Muscle layer of duodenum (tissue), 2 donors: ENCODE data around the gene DLG2.

ENCODE experiments used
- H3K27ac ChIP-seq: one replicate; pipeline ENCODE4 v1.7.0; 2013; ENCODE audit warnings: mild to moderate bottlenecking, low read length
- H3K27me3 ChIP-seq: one replicate; pipeline ENCODE4 v1.7.0; 2013; ENCODE audit warnings: low read depth, mild to moderate bottlenecking, control low read depth, low read length
- H3K36me3 ChIP-seq, 2 donors: one replicate each; pipeline ENCODE4 v1.7.0; 2013; ENCODE audit warnings: low read length in 2 of 2, control low read depth in 1 of 2, mild to moderate bottlenecking in 1 of 2; ENCODE audit not compliant: insufficient read depth in 2 of 2, control insufficient read depth in 1 of 2
- H3K4me1 ChIP-seq, 2 donors: one replicate each; pipeline ENCODE4 v1.7.0; 2013; ENCODE audit warnings: low read length in 2 of 2, mild to moderate bottlenecking in 2 of 2, control low read depth in 1 of 2, moderate library complexity in 1 of 2; ENCODE audit not compliant: insufficient read depth in 2 of 2, control insufficient read depth in 1 of 2
- H3K4me3 ChIP-seq, 2 donors: one replicate each; pipeline ENCODE4 v1.7.0; 2013; ENCODE audit warnings: low read length in 2 of 2, low read depth in 1 of 2, mild to moderate bottlenecking in 1 of 2
- H3K9me3 ChIP-seq, 2 donors: one replicate each; pipeline ENCODE4 v1.7.0; 2013; ENCODE audit warnings: low read length in 2 of 2, control low read depth in 1 of 2, mild to moderate bottlenecking in 1 of 2; ENCODE audit not compliant: control insufficient read depth in 1 of 2
- donor health status: healthy.

DLG2 gene

DNA sequence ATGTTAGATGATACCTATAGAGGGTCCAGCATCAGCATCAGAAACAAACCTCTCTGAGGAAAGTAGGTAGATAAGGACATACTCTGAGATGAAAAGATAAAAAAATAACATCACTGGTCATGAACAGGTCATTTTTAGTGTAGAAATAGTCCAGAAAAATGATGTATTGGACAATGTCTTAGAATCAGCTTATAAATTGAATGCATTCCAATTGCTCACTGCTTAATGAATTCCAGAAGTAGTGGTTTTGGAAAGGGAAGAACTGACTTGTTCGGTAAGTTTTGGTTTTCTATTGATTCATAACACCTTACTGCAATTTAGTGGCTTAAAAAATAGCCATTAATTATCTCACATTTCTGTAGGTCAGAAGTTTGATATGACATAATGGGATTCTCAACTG is 1411.5 kb downstream of the DLG2 start:
- Histone ChIP-seq H3K27ac (no peak overlapping the region), H3K36me3 (no peaks in the 10 kb centered on the region), H3K4me3 (no peak overlapping the region), H3K4me1 (peaks cover 0 to 3% of the 10 kb centered on the region in 2 donors), H3K27me3 (no peaks in the 10 kb centered on the region), H3K9me3 (no peaks in the 10 kb centered on the region)

DNA sequence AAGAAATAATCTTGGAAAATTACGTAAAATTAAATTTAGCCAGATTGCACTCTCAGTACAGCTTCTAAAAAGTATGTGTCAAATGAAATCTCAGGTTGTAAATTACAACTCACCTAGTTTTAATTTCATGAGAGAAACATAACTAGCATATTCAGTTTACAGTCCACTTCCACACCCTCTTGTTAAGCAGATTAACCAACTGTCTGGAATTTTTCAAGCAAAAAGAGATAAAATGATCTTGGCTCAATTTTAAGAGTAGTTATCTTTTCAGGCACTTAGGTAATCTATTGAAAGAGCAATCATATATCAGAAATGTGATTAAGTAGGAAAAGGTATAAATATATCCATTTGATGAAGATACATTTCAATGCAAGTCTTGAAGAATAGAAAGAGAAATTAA is 1412.6 kb downstream of the DLG2 start:
- no peak overlapping the region for H3K4me3 ChIP-seq
- H3K36me3 ChIP-seq = no peaks in the 10 kb centered on the region

DNA sequence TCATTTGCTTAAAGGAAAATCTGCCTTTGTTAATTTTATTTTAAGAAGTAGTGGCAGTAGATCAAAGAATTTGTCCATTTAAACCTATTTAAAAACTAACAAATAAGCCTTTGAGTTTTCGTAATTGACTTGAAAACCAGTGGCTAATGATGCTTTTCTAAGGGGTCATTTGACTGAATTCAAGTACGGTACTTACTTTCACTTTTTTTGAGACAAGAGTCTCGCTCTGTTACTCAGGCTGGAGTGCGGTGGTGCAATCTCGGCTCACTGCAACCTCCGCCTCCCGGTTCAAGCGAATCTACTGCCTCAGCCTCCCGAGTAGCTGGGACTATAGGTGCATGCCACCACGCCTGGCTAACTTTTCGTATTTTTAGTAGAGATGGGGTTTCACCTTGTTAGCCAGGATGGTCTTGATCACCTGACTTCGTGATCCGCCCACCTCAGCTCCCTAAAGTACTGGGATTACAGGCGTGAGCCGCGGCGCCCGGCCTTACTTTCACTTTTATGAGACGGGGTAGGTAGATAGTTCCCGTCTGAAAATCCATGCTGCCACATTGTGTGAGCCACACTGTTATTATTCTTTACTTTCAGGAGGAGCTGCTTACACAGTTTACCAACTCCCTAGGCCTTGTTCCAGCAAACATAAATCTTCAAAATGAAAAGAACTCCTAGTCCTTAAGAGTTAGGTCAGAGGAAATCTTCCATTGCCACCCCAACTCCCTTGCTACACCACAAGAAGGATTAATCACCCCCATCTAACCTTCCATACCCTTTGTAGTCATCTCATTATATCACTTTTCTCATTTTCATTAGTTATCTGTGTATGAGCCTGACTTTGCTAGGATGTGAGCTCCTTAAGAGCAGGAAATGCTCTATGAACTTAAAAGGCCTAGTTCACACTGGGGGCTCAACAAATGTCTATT is 1414.4 kb downstream of the DLG2 start:
- Histone ChIP-seq H3K36me3 (no peaks in the 10 kb centered on the region), H3K27ac (no peak overlapping the region), H3K9me3 (peaks cover 0 to 2% of the 10 kb centered on the region in 2 donors), H3K4me3 (no peak overlapping the region), H3K27me3 (no peaks in the 10 kb centered on the region), H3K4me1 (peaks cover 0 to 3% of the 10 kb centered on the region in 2 donors)

More for the DNA sequence above, 1412.6 kb downstream of the DLG2 start:
- H3K9me3 ChIP-seq = peaks cover 0 to 2% of the 10 kb centered on the region in 2 donors
- no peaks in the 10 kb centered on the region for H3K27me3 ChIP-seq
- H3K27ac ChIP-seq = no peak overlapping the region
- peaks cover 0 to 3% of the 10 kb centered on the region in 2 donors for H3K4me1 ChIP-seq

DNA sequence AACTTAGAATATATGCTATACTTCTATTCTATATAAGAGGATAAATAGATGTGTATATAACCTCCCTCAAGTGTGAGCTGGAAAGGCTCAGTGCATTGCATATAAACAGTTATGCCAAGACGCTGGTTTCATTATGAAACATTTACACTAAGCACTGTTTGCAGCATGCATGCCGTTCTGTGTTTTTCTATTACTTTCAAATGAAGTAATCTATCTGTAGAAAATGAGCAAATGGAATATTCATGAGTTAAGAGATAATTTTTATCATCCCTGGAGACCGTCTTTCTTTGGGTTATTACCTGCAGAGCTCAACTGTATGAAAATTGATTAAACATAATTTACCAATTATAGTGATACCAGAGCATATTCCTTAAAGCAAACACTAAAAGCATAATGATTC is 1415.2 kb downstream of the DLG2 start:
- H3K36me3 ChIP-seq = no peaks in the 10 kb centered on the region
- no peak overlapping the region for H3K4me3 ChIP-seq
- no peaks in the 10 kb centered on the region for H3K27me3 ChIP-seq
- H3K27ac ChIP-seq = no peak overlapping the region
- peaks cover 0 to 2% of the 10 kb centered on the region in 2 donors for H3K9me3 ChIP-seq
- H3K4me1 ChIP-seq = peaks cover 0 to 3% of the 10 kb centered on the region in 2 donors

DNA sequence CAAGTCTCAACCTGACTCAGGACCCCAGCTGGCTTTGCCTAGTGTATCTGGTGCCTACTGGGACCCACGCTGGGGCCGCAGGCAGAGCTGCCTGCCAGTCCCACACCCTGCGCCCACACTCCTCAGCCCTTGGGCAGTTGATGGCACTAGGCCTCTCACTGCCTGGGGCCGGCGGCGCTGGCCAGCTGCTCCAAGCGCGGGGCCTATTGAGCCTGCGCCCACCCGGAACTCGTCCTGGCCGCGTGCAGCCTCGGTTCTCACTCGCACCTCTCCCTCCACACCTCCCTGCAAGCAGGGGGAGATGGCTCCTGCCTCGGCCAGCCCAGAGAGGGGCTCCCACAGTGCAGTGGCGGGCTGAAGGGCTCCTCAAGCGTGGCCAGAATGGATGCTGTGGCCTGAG is 1432.4 kb downstream of the DLG2 start:
- Histone ChIP-seq H3K9me3 (no peaks in the 10 kb centered on the region), H3K4me3 (no peak overlapping the region), H3K4me1 (no peaks in the 10 kb centered on the region), H3K36me3 (no peaks in the 10 kb centered on the region), H3K27ac (no peak overlapping the region), H3K27me3 (no peaks in the 10 kb centered on the region)

DNA sequence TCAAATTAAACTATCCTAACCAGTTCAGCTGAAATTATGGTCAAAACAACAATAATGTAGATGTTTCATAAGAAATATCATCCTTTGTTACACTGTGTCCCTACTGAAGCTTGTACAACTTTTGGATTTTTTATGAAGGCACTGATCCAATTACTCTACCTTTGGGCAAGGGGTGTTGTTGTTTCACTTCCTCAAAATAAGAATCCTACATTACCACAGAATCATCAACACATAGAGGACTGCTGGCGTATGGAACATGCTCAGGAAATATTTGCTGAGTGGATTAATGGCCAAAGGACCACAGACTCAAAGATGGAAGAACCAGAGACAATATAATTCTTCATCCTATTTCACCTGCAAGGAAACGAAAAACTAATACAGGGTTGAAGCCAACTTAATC is 1433.4 kb downstream of the DLG2 start:
- no peak overlapping the region for H3K27ac ChIP-seq
- H3K9me3 ChIP-seq = no peaks in the 10 kb centered on the region
- no peaks in the 10 kb centered on the region for H3K27me3 ChIP-seq
- no peaks in the 10 kb centered on the region for H3K36me3 ChIP-seq
- H3K4me3 ChIP-seq = no peak overlapping the region
- peaks cover 0 to 2% of the 10 kb centered on the region in 2 donors for H3K4me1 ChIP-seq

DNA sequence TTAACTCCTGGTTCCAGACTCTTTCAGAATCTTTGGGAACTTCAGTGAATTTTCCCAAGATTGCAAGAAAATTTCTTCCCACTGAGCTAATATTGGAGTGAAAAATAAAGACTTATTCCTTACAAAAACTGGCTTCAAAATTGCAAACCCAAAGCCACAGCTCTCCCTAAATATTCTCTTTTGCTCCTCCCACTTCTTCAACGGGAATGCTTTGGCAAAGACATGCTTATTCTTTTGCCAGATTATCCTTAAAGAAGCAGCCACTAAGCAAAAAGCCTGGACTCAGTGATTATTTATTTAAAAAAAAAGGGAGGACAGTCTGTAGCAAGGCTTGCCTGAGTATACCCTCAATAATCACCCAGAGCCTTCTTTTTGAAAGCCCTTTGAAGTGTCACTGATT is 1438.6 kb downstream of the DLG2 start:
- Histone ChIP-seq H3K27me3 (no peaks in the 10 kb centered on the region), H3K4me3 (no peak overlapping the region), H3K36me3 (no peaks in the 10 kb centered on the region), H3K9me3 (no peaks in the 10 kb centered on the region), H3K27ac (no peak overlapping the region), H3K4me1 (peaks cover 0 to 4% of the 10 kb centered on the region in 2 donors)

DNA sequence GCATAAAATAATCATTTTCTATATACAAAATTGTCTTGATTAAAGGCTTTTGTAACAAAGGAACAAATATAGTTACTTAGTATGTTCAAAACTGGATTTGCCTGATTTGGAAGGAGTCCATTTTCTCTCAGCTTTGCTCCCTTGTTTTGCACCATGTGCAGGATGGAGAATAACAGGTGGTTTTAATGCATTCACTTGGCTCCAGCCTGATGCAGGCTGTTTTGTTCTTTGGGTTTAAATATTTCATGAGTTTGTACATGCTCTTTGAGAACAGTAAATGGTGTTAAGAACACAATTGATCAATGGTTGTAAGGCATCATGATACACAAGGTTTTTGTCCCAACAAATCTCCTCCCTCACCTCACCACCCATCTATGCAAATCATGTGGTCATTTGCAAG is 1454.1 kb downstream of the DLG2 start:
- Histone ChIP-seq H3K4me1 (no peaks in the 10 kb centered on the region), H3K27ac (no peak overlapping the region), H3K9me3 (no peaks in the 10 kb centered on the region), H3K27me3 (no peaks in the 10 kb centered on the region), H3K36me3 (no peaks in the 10 kb centered on the region), H3K4me3 (no peak overlapping the region)

DNA sequence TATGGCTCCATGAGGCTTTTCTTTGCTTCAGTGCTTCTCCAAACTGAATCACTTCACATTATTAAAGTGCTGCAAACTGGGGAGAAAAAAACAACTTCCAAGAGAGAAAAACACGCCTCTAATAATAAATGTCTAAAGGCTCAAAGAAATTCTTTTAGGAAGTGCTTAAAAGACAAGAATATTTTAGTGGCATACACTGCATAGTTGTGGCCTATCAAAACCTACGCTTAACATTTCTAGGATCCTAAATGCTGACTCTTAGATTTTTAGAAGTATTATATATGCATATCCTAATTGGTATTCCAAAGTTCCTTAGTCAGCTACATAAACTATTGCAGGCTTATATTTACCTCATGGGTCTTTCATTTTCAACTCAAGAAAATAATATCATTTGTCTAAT is 1462.0 kb downstream of the DLG2 start:
- H3K36me3 ChIP-seq = no peaks in the 10 kb centered on the region
- H3K9me3 ChIP-seq = no peaks in the 10 kb centered on the region
- no peaks in the 10 kb centered on the region for H3K27me3 ChIP-seq
- no peak overlapping the region for H3K27ac ChIP-seq
- H3K4me3 ChIP-seq = no peak overlapping the region
- no peaks in the 10 kb centered on the region for H3K4me1 ChIP-seq

DNA sequence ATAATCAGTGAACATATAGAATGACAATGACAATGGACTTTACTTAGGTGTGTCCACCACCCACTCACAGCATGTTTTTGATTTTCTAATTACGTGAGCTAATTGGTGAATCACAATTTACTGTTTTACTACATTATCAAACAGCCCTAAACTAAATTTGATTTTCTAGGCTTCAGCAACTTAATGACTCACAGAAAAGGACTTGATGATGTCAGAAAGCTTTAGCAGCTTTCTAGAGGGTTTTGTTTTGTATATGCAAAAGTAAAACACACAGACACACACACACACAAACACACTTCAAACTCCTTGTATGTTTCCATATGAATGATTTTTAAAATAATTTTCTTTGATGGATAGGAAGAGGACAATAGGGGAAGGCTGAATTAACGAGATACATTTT is 1462.4 kb downstream of the DLG2 start:
- Histone ChIP-seq H3K4me1 (no peaks in the 10 kb centered on the region), H3K36me3 (no peaks in the 10 kb centered on the region), H3K27me3 (no peaks in the 10 kb centered on the region), H3K4me3 (no peak overlapping the region), H3K27ac (no peak overlapping the region), H3K9me3 (no peaks in the 10 kb centered on the region)

DNA sequence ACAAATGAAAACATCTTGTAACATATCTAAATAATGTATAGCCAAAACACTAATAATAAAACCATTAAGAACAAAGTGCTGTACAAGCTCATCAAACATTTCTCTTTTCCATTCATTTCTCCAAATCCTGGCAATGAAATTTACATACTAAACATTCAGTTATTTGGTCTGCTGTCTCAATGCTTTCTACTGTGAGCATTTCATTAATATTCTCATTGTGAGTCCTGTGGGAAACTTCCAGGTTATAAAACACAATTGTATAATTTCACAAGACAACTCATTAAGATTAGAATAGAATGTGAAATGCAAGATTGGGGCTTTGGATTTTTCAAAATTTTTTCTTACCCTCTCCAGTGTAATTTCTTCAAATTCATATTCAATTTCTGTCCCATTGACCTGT is 1464.0 kb downstream of the DLG2 start:
- Histone ChIP-seq H3K36me3 (no peaks in the 10 kb centered on the region), H3K27ac (no peak overlapping the region), H3K4me3 (no peak overlapping the region)

DNA sequence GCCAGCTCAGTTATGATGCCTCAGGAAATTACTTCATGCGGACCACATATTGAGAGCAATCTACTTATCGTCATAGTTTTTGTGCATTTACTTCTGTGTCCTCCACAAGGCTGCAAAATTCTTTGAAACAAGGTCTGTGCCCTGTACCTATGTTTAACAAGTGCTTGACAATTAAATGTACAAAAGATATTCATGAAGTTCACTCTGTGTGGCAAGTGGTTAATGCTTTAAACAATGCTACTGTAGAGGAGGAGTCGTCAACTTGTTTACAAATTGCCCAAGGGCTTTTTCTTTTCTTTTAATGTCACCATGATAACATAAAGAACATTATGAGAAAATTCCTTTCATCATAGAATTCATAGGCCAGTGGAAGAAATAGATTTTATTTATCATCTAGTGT is 1469.5 kb downstream of the DLG2 start:
- Histone ChIP-seq H3K4me3 (no peak overlapping the region), H3K4me1 (no peaks in the 10 kb centered on the region), H3K36me3 (no peaks in the 10 kb centered on the region), H3K9me3 (no peaks in the 10 kb centered on the region), H3K27me3 (no peaks in the 10 kb centered on the region), H3K27ac (no peak overlapping the region)

More for the DNA sequence above, 1464.0 kb downstream of the DLG2 start:
- H3K27me3 ChIP-seq = no peaks in the 10 kb centered on the region
- H3K9me3 ChIP-seq = no peaks in the 10 kb centered on the region
- H3K4me1 ChIP-seq = no peaks in the 10 kb centered on the region
